GM12872 (cell line): ENCODE data around the gene NEMF.

Experiments used
- CTCF ChIP-seq: IDR thresholded peaks from 3 replicates; pipeline ENCODE4 v1.5.1; 2011; ENCODE audit warnings: low read depth, mild to moderate bottlenecking, low read length, moderate library complexity; ENCODE audit not compliant: insufficient read depth

The NEMF gene

GRCh38 chr14:49767270-49767570 lies 85.4 kb downstream of the NEMF start:
- TF ChIP-seq CTCF: no peak

GRCh38 chr14:49766839-49767238 lies 85.7 kb downstream of the NEMF start:
- TF ChIP-seq CTCF: no peak

- TF ChIP-seq CTCF: no peak
These were observed 90.6 kb downstream of the NEMF start for GRCh38 chr14:49761839-49762551.

GRCh38 chr14:49755378-49755777 lies 97.2 kb downstream of the NEMF start:
- TF ChIP-seq CTCF: no peak

GRCh38 chr14:49754570-49755097 lies 98.0 kb downstream of the NEMF start:
- no peak for TF ChIP-seq CTCF

GRCh38 chr14:49745191-49745590 lies 107.4 kb downstream of the NEMF start:
- no peak for TF ChIP-seq CTCF

- no peak for TF ChIP-seq CTCF
These were observed 118.8 kb downstream of the NEMF start for GRCh38 chr14:49733836-49734235.
